ENCODE measurements around the gene RFTN2.

RFTN2 gene

DNA sequence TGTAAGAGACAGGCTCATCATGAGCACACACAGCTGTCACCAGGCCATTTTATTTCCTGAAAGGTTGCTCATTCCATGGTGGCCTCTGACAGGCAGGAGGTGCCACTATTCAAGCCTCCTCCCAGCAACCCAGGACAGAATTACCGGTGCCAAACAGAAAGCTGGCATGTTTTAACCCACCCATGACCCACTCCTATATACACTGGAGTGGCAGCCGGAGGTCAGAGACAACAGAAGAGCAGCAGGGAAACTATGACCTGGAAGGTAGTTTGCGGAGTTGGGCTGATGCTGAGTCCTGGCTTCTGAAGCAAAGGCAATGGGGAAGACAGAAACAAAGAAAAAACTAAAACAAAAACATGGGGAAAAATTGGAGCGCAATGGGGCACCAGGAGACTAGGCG is 2.3 kb downstream of the RFTN2 start:
- no peak for DNase-seq (ENCODE audit: low read depth)
- no peak overlapping the region for H3K4me3 ChIP-seq (ENCODE audit: low read depth, low read length)
- TF ChIP-seq CTCF (IDR thresholded peaks at IDR 0.05; ENCODE audit: insufficient read depth, low read depth, low read length, missing control alignments): no peak

GRCh38 chr2:197672371-197672893 is 3.0 kb downstream of the RFTN2 start:
- no peak for TF ChIP-seq CTCF (IDR thresholded peaks at IDR 0.05; ENCODE audit: insufficient read depth, low read depth, low read length, missing control alignments)
- no peak overlapping the region for H3K4me3 ChIP-seq (ENCODE audit: low read depth, low read length)
- DNase-seq (ENCODE audit: low read depth): no peak

DNA sequence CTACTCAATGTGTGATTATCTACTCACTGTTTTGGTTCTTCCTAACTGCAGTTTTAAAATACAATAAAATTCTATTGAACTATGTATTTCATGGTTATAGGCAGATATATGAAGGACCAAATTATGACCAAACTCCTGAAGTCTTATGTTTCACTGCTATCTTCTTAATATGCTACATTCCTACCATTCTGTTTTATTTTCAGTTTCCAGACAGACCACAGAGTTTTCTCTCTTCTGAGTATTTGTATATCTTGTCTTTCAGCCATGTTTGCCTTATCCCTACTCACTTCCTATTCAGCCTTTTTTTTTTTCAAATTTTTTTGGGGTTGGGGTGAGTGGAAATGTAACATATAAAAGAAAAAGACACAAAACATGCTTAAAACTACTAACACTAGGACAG is 6.3 kb downstream of the RFTN2 start:
- DNase-seq (ENCODE audit: low read depth): peak; percentile 9
- no peak overlapping the region for H3K4me3 ChIP-seq (ENCODE audit: low read depth, low read length)
- no peak for TF ChIP-seq CTCF (IDR thresholded peaks at IDR 0.05; ENCODE audit: insufficient read depth, low read depth, low read length, missing control alignments)

DNA sequence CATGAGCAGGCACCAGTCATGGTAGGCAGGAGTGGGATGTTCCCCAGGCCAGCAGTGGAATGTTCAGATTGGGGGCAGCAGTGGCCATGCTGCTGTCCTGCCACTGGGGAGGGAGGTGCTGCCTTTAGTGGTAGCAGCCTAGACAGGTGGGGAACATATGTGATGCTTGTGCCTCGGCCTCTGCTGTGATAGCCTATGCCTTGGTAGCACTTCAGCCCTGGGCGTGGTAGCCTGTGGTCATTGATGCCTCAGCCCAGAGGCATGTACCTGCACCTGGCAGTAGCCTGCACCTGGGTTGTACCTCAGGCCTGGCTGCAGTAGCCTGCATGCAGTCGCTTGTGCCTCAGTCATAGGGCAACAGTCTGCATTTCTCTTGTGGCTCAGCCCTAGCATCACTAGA is 7.1 kb downstream of the RFTN2 start:
- TF ChIP-seq CTCF (IDR thresholded peaks at IDR 0.05; ENCODE audit: insufficient read depth, low read depth, low read length, missing control alignments): no peak
- no peak overlapping the region for H3K4me3 ChIP-seq (ENCODE audit: low read depth, low read length)
- peak; percentile 3 for DNase-seq (ENCODE audit: low read depth)

DNA sequence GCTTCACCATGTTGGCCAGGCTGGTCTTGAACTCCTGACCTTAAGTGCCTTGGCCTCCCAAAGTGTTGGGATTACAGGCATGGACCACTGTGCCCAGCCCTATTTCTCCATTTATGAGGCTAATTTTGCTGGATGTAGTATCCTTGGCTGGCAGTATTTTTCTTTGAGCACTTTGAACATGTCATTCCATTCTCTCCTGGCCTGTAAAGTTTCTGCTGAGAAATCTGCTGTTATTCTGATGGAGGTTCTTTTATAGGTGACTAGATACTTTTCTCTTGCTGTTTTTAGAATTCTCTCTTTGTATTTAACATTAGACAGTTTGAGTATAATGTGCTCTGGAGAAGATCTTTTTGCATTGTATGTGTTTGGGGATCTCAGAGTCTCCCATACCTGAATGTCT is 9.1 kb downstream of the RFTN2 start:
- TF ChIP-seq CTCF (IDR thresholded peaks at IDR 0.05; ENCODE audit: insufficient read depth, low read depth, low read length, missing control alignments): no peak
- no peak overlapping the region for H3K4me3 ChIP-seq (ENCODE audit: low read depth, low read length)
- DNase-seq (ENCODE audit: low read depth): no peak

DNA sequence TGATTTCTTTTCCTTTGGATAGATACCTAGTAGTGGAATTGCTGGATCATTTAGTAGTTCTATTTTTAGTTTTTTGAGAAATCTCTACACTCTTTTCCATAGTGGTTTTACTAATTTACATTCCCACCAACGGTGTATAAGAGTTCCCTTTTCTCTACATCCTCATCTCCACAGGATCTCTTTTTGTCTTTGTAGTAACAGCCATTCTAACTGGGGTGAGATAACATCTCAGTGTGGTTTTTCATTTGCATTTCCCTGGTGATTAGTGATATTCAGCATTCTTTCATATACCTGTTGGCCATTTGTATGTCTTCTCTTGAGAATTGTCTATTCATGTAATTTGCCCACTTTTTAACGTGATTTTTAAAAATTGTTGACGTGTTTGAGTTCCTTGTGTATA is 13.8 kb downstream of the RFTN2 start:
- TF ChIP-seq CTCF (IDR thresholded peaks at IDR 0.05; ENCODE audit: insufficient read depth, low read depth, low read length, missing control alignments): no peak
- no peak overlapping the region for H3K4me3 ChIP-seq (ENCODE audit: low read depth, low read length)
- no peak for DNase-seq (ENCODE audit: low read depth)

GRCh38 chr2:197657562-197657961 is 17.8 kb downstream of the RFTN2 start:
- TF ChIP-seq CTCF (IDR thresholded peaks at IDR 0.05; ENCODE audit: insufficient read depth, low read depth, low read length, missing control alignments): no peak
- DNase-seq (ENCODE audit: low read depth): no peak
- no peak overlapping the region for H3K4me3 ChIP-seq (ENCODE audit: low read depth, low read length)
